NT2/D1 (cell line): Measurements from ENCODE around the gene ACAP2.

Experiments
- DNase-seq: peaks from one replicate; pipeline ENCODE4 v3.0.0-alpha.2; 2011; ENCODE audit warnings: low read depth, low spot score
- H3K27me3 ChIP-seq: 2 replicates; pipeline ENCODE4 v1.6.0; 2011; ENCODE audit warnings: mild to moderate bottlenecking; ENCODE audit not compliant: insufficient read length, insufficient read depth
- H3K36me3 ChIP-seq: 2 replicates; pipeline ENCODE4 v1.6.1; 2011; ENCODE audit warnings: mild to moderate bottlenecking, low read length, mixed read lengths; ENCODE audit not compliant: insufficient read depth, insufficient read length
- H3K4me1 ChIP-seq: 2 replicates; pipeline ENCODE4 v1.5.1; 2011; ENCODE audit not compliant: insufficient read depth, insufficient read length
- H3K4me3 ChIP-seq: 2 replicates; pipeline ENCODE4 v1.5.1; 2011; ENCODE audit warnings: low read depth; ENCODE audit not compliant: insufficient read length
- H3K9ac ChIP-seq: 2 replicates; pipeline ENCODE4 v1.6.0; 2011; ENCODE audit warnings: low read depth; ENCODE audit not compliant: insufficient read length
- H3K9me3 ChIP-seq: 2 replicates; pipeline ENCODE4 v1.5.1; 2011; ENCODE audit warnings: mild to moderate bottlenecking, low read length; ENCODE audit not compliant: insufficient read depth
- SUZ12 ChIP-seq: IDR thresholded peaks from 2 replicates; pipeline ENCODE4 v1.6.1; 2011; ENCODE audit not compliant: insufficient read length, insufficient read depth; ENCODE audit errors: extremely low read depth
- YY1 ChIP-seq: IDR thresholded peaks from 2 replicates; pipeline ENCODE4 v1.6.1; 2011; ENCODE audit not compliant: insufficient read length, insufficient read depth
- ZNF274 ChIP-seq: IDR thresholded peaks from 2 replicates; pipeline ENCODE4 v1.6.1; 2011; ENCODE audit warnings: mild to moderate bottlenecking, low read depth, low read length

ACAP2 gene

GRCh38 chr3:195258449-195259153 is 184.2 kb downstream of the ACAP2 start:
- DNase-seq, result no peak
- Histone ChIP-seq H3K9ac (no peak overlapping the region), H3K4me1 (peaks cover 25% of the 10 kb centered on the region), H3K9me3 (no peaks in the 10 kb centered on the region), H3K36me3 (peaks cover 44% of the 10 kb centered on the region), H3K4me3 (no peak overlapping the region), H3K27me3 (no peaks in the 10 kb centered on the region)
- TF ChIP-seq SUZ12 (no peak), YY1 (no peak), ZNF274 (no peak)

GRCh38 chr3:195257454-195258448 is 185.1 kb downstream of the ACAP2 start:
- TF ChIP-seq ZNF274 (no peak), SUZ12 (no peak), YY1 (no peak)
- peaks cover 27% of the 10 kb centered on the region for H3K4me1 ChIP-seq
- H3K9ac ChIP-seq, result peak overlapping the region; percentile 42

GRCh38 chr3:195256639-195257453 is 186.0 kb downstream of the ACAP2 start:
- no peaks in the 10 kb centered on the region for H3K9me3 ChIP-seq
- H3K4me3 ChIP-seq, result no peak overlapping the region
- DNase-seq, result no peak
- TF ChIP-seq SUZ12, result no peak
- TF ChIP-seq ZNF274, result no peak
- TF ChIP-seq YY1, result no peak
- no peaks in the 10 kb centered on the region for H3K27me3 ChIP-seq
- no peak overlapping the region for H3K9ac ChIP-seq
- peaks cover 31% of the 10 kb centered on the region for H3K36me3 ChIP-seq
- H3K4me1 ChIP-seq, result peaks cover 28% of the 10 kb centered on the region

More at GRCh38 chr3:195257454-195258448, 185.1 kb downstream of the ACAP2 start:
- no peaks in the 10 kb centered on the region for H3K27me3 ChIP-seq
- DNase-seq, result no peak
- peaks cover 37% of the 10 kb centered on the region for H3K36me3 ChIP-seq
- H3K4me3 ChIP-seq, result no peak overlapping the region
- H3K9me3 ChIP-seq, result no peaks in the 10 kb centered on the region

DNA sequence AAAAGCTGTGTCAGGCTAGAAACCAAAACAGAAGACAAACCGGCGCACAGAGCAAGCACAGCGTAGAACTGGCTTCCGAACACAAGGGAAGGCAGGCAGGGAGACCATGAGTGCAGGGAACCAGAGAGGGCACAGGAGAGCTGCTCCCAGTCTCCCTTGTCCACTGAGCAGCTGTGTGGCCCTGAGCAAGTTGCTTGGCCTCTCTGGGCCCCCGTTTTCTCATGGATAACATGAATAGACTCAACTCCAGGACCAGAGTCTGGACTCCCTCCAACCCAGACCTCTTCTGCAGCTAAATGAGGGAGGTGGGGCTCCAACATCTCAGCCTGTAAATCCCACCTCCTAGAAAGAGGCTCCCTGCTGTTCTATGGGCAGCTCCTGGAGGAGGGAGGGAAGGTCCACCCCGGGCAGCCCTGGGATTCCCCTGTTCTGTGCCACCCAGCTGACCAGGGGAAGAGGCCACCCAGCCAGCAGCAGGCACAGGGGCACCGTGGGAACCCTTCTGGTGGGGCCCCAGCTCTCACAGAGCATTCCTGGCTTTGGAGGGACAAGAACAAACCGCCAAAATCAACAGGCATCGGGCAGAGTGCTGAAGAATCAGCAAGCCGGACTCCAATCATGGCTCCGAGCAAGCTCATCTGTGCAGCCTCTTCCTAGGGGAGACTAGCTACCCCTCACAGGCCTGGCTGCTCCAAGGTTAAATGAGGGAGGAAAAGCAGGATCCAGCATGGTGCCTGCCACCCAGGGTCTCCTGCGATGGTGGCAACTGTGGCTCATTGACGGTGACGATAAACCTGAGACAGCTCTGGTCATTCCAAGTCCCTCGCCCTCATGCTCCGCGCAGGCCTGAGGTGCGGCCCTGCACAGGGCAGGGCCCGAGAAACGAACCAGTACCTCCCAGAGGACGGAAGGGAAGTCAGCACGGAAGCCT is 187.0 kb downstream of the ACAP2 start:
- H3K36me3 ChIP-seq, result peaks cover 31% of the 10 kb centered on the region
- no peak for TF ChIP-seq SUZ12
- no peak for TF ChIP-seq ZNF274
- TF ChIP-seq YY1, result no peak
- DNase-seq, result no peak
- no peaks in the 10 kb centered on the region for H3K27me3 ChIP-seq
- H3K9me3 ChIP-seq, result no peaks in the 10 kb centered on the region
- peaks cover 28% of the 10 kb centered on the region for H3K4me1 ChIP-seq
- H3K4me3 ChIP-seq, result no peak overlapping the region
- H3K9ac ChIP-seq, result peak overlapping the region; percentile 46

GRCh38 chr3:195255176-195255500 is 187.7 kb downstream of the ACAP2 start:
- no peak for DNase-seq
- H3K4me3 ChIP-seq, result no peak overlapping the region
- H3K9me3 ChIP-seq, result no peaks in the 10 kb centered on the region
- H3K27me3 ChIP-seq, result no peaks in the 10 kb centered on the region
- H3K4me1 ChIP-seq, result peaks cover 25% of the 10 kb centered on the region
- TF ChIP-seq YY1 (no peak), ZNF274 (no peak), SUZ12 (no peak)
- H3K36me3 ChIP-seq, result peaks cover 31% of the 10 kb centered on the region
- H3K9ac ChIP-seq, result peak overlapping the region; percentile 46
